HS-5 (cell line): ENCODE results near the gene DENND4A.

Source experiments
- DNase-seq: peaks from one replicate; pipeline ENCODE4 v3.0.0-alpha.2; 2012; ENCODE audit warnings: low read depth

The DENND4A gene

GRCh38 chr15:65666257-65666656, 125.8 kb downstream of the DENND4A start:
- no peak for DNase-seq

GRCh38 chr15:65663521-65663920, 128.6 kb downstream of the DENND4A start:
- DNase-seq, result no peak

- no peak for DNase-seq
Observed at GRCh38 chr15:65660927-65661326, 131.2 kb downstream of the DENND4A start.

- no peak for DNase-seq
Observed at GRCh38 chr15:65659502-65660052, 132.5 kb downstream of the DENND4A start.

- no peak for DNase-seq
Observed at GRCh38 chr15:65655457-65655856, 136.6 kb downstream of the DENND4A start.

- no peak for DNase-seq
Observed at GRCh38 chr15:65655026-65655425, 137.1 kb downstream of the DENND4A start.

GRCh38 chr15:65653801-65654521, 138.1 kb downstream of the DENND4A start:
- DNase-seq, result no peak

- no peak for DNase-seq
Observed at GRCh38 chr15:65653341-65653740, 138.8 kb downstream of the DENND4A start.

GRCh38 chr15:65651831-65652749, 140.0 kb downstream of the DENND4A start:
- DNase-seq, result no peak

- no peak for DNase-seq
Observed at GRCh38 chr15:65651042-65651322, 141.1 kb downstream of the DENND4A start.

- no peak for DNase-seq
Observed at GRCh38 chr15:65650312-65651041, 141.6 kb downstream of the DENND4A start.

GRCh38 chr15:65646486-65646885, 145.6 kb downstream of the DENND4A start:
- DNase-seq, result no peak

GRCh38 chr15:65645392-65645791, 146.7 kb downstream of the DENND4A start:
- DNase-seq, result no peak

- DNase-seq, result no peak
Observed at GRCh38 chr15:65644282-65644681, 147.8 kb downstream of the DENND4A start.

GRCh38 chr15:65642594-65642993, 149.5 kb downstream of the DENND4A start:
- no peak for DNase-seq

- DNase-seq, result no peak
Observed at GRCh38 chr15:65641768-65642475, 150.2 kb downstream of the DENND4A start.

- DNase-seq, result no peak
Observed at GRCh38 chr15:65639509-65639908, 152.6 kb downstream of the DENND4A start.

GRCh38 chr15:65638681-65639089, 153.4 kb downstream of the DENND4A start:
- no peak for DNase-seq

- no peak for DNase-seq
Observed at GRCh38 chr15:65638109-65638508, 154.0 kb downstream of the DENND4A start.

- DNase-seq, result no peak
Observed at GRCh38 chr15:65634356-65634755, 157.7 kb downstream of the DENND4A start.

- DNase-seq, result no peak
Observed at GRCh38 chr15:65633752-65634151, 158.3 kb downstream of the DENND4A start.
